Adrenal gland (tissue), 19 donors: ENCODE results near the gene CCAR1. TPM values are rescaled to one million over a fixed set of nuclear protein-coding genes. Genes with fewer than 3 reads are reported as not detected.

Experiments
- DNase-seq, 7 donors: peaks; one replicate each; pipeline ENCODE4 v3.0.0-alpha.2; 2019 to 2020
- H3K27ac ChIP-seq, 5 donors: fragments of 200-600 bp; sonication (generic) in 4 of 5; 1 replicate in 3 of 5; 2 replicates in 2 of 5; pipeline versions ENCODE4 v1.5.1 to v1.8.0; 2016 to 2020; ENCODE audit warnings: mild to moderate bottlenecking in 1 of 5
- H3K27me3 ChIP-seq: fragments of 200-600 bp; 2 replicates; pipeline ENCODE4 v1.8.0; 2021
- H3K36me3 ChIP-seq, 2 donors: fragments of 200-600 bp; replicated peaks in 1 of 2; 1 replicate in 1 of 2; 2 replicates in 1 of 2; pipeline versions ENCODE4 v1.5.1 to v1.8.0; 2018 to 2022
- H3K4me1 ChIP-seq, 2 donors: fragments of 200-600 bp; replicated peaks in 1 of 2; 1 replicate in 1 of 2; 2 replicates in 1 of 2; pipeline versions ENCODE4 v1.5.1 to v1.8.0; 2018 to 2021
- H3K4me3 ChIP-seq, 4 donors: fragments of 200-600 bp; sonication (generic) in 3 of 4; one replicate each; pipeline ENCODE4 v1.5.1; 2016 to 2018
- H3K9me3 ChIP-seq, 3 donors: fragments of 200-600 bp; sonication (generic) in 1 of 3; replicated peaks in 1 of 3; 1 replicate in 2 of 3; 2 replicates in 1 of 3; pipeline versions ENCODE4 v1.5.1 to v1.8.0; 2016 to 2021
- POLR2A ChIP-seq, 2 donors: fragments of 450-650 bp; IDR thresholded peaks; one replicate each; pipeline ENCODE4 v1.6.1; 2017; ENCODE audit warnings: antibody characterized with exemption in 2 of 2, mild to moderate bottlenecking in 2 of 2, moderate library complexity in 1 of 2
- WGBS, 4 donors: extraction: QIAGEN DNeasy Blood & Tissue Kit in 2 of 4; methylation state at CpG; one replicate each; pipeline versions ENCODE4 v1.1.5 to v1.1.7; 2013 to 2017; 5-methylcytosine and 5-hydroxymethylcytosine counted together
- intact Hi-C, 2 donors: fragments of 100-400 bp; cut with DNase I; formaldehyde crosslinking; loops; one replicate each; pipeline versions ENCODE4 v1.14.1 to v1.15.0; 2022 to 2023
- long read RNA-seq, 10 donors: library from polyadenylated mRNA in 3 of 10; unstranded in 2 of 10; stranded (forward) in 1 of 10; transcript quantifications; one replicate each; pipeline ENCODE4 v2.0.0 and lab custom pipeline, GENCODE V29; 2021 to 2026
- polyA plus RNA-seq, 3 donors: library from polyadenylated mRNA; stranded (reverse); fragments of 200-250 nt in 2 of 3; fragments of 350-450 nt in 1 of 3; fragmentation: Illumina TruSeq in 1 of 3; extraction: RNeasy Lipid Tissue Mini Kit (QIAGEN cat#74804) in 1 of 3; gene quantifications; one replicate each; pipeline ENCODE4 v1.2.3, GENCODE V29; 2013 to 2014
- total RNA-seq, 9 donors: library from RNA; depleted of rRNA in 4 of 9; stranded (reverse); fragments of >200 nt in 4 of 9; fragments of 120-200 nt in 1 of 9; fragmentation: NEBNext Ultra II Directional in 1 of 9; extraction: Animal tissue kit (Norgen Biotek cat#: 25700) in 1 of 9; gene quantifications; one replicate each; pipeline versions ENCODE4 v1.1.0 to v1.2.4, GENCODE V29; 2013 to 2023
- TF ChIP-seq, protein P1 (sequence below), 6 experiments: fragments of 450-650 bp in 4 of 6; fragments of 200-600 bp in 2 of 6; sonication (generic) in 1 of 6; IDR thresholded peaks; 1 replicate in 5 of 6; 2 replicates in 1 of 6; pipeline versions ENCODE4 v1.5.1 to v1.8.0; 2016 to 2021; ENCODE audit warnings: antibody characterized with exemption in 6 of 6, mild to moderate bottlenecking in 2 of 6, moderate library complexity in 1 of 6
- donor health status: healthy with polysubstance abuse.
- donor health status: Bipolar disorder and iron deficiency.
- donor health status: DM: yes; HTN: yes; CAD: no.
- donor health status: DM: no; HTN: no; CAD: no.
- donor health status: DM: no; HTN: no; CAD: no.
- donor health status: DM: yes; HTN: yes; CAD: no.

Gene CCAR1, protein sequence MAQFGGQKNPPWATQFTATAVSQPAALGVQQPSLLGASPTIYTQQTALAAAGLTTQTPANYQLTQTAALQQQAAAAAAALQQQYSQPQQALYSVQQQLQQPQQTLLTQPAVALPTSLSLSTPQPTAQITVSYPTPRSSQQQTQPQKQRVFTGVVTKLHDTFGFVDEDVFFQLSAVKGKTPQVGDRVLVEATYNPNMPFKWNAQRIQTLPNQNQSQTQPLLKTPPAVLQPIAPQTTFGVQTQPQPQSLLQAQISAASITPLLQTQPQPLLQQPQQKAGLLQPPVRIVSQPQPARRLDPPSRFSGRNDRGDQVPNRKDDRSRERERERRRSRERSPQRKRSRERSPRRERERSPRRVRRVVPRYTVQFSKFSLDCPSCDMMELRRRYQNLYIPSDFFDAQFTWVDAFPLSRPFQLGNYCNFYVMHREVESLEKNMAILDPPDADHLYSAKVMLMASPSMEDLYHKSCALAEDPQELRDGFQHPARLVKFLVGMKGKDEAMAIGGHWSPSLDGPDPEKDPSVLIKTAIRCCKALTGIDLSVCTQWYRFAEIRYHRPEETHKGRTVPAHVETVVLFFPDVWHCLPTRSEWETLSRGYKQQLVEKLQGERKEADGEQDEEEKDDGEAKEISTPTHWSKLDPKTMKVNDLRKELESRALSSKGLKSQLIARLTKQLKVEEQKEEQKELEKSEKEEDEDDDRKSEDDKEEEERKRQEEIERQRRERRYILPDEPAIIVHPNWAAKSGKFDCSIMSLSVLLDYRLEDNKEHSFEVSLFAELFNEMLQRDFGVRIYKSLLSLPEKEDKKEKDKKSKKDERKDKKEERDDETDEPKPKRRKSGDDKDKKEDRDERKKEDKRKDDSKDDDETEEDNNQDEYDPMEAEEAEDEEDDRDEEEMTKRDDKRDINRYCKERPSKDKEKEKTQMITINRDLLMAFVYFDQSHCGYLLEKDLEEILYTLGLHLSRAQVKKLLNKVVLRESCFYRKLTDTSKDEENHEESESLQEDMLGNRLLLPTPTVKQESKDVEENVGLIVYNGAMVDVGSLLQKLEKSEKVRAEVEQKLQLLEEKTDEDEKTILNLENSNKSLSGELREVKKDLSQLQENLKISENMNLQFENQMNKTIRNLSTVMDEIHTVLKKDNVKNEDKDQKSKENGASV
- total RNA-seq (100 to 1,000 TPM in 1 of 9 donors, 10 to 100 TPM in 8; 26.0 to 102 (median 56.9) TPM), polyA plus RNA-seq (10 to 100 TPM; 94.1 to 99.2 (median 97.6) TPM)
- long read RNA-seq, donor 1, partial matches to known transcripts = 61 of 67 reads
- long read RNA-seq, donor 1, other reads (novel, unspliced or antisense) = 0 of 67 reads
- long read RNA-seq, donor 2, transcript CCAR1-210 (3 exons, 701 nt) = major isoform, 7 of 85 reads
- long read RNA-seq, donor 2, partial matches to known transcripts = 76 of 85 reads
- long read RNA-seq, donor 2, other reads (novel, unspliced or antisense) = 0 of 85 reads
- long read RNA-seq, donor 3, partial matches to known transcripts = 17 of 18 reads
- long read RNA-seq, donor 3, other reads (novel, unspliced or antisense) = 0 of 18 reads
- long read RNA-seq, donor 4, partial matches to known transcripts = 13 of 21 reads
- long read RNA-seq, donor 4, other reads (novel, unspliced or antisense) = 7 of 21 reads
- long read RNA-seq, donor 5, full-length matches to known transcripts = 19 of 33 reads
- long read RNA-seq, donor 5, partial matches to known transcripts = 2 of 33 reads
- long read RNA-seq, donor 5, other reads (novel, unspliced or antisense) = 12 of 33 reads
- long read RNA-seq, donor 6, partial matches to known transcripts = 8 of 15 reads
- long read RNA-seq, donor 6, other reads (novel, unspliced or antisense) = 6 of 15 reads
- long read RNA-seq, donor 7, partial matches to known transcripts = 11 of 13 reads
- long read RNA-seq, donor 7, other reads (novel, unspliced or antisense) = 0 of 13 reads
- long read RNA-seq, donor 8, full-length matches to known transcripts = 2 of 64 reads
- long read RNA-seq, donor 8, partial matches to known transcripts = 62 of 64 reads
- long read RNA-seq, donor 8, other reads (novel, unspliced or antisense) = 0 of 64 reads
- long read RNA-seq, donor 9, transcript CCAR1-210 (3 exons, 701 nt) = major isoform, 5 of 79 reads
- long read RNA-seq, donor 9, partial matches to known transcripts = 71 of 79 reads
- long read RNA-seq, donor 9, other reads (novel, unspliced or antisense) = 0 of 79 reads
- long read RNA-seq, donor 10, partial matches to known transcripts = 7 of 8 reads
- long read RNA-seq, donor 10, other reads (novel, unspliced or antisense) = 0 of 8 reads

- TF ChIP-seq, protein P1, sequence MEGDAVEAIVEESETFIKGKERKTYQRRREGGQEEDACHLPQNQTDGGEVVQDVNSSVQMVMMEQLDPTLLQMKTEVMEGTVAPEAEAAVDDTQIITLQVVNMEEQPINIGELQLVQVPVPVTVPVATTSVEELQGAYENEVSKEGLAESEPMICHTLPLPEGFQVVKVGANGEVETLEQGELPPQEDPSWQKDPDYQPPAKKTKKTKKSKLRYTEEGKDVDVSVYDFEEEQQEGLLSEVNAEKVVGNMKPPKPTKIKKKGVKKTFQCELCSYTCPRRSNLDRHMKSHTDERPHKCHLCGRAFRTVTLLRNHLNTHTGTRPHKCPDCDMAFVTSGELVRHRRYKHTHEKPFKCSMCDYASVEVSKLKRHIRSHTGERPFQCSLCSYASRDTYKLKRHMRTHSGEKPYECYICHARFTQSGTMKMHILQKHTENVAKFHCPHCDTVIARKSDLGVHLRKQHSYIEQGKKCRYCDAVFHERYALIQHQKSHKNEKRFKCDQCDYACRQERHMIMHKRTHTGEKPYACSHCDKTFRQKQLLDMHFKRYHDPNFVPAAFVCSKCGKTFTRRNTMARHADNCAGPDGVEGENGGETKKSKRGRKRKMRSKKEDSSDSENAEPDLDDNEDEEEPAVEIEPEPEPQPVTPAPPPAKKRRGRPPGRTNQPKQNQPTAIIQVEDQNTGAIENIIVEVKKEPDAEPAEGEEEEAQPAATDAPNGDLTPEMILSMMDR (IDR thresholded peaks at IDR 0.05) = no peak
- peak; percentile 53 to 90 for TF ChIP-seq POLR2A (IDR thresholded peaks at IDR 0.05)
These were observed at the start of gene CCAR1 for GRCh38 chr10:68720793-68721672. CCAR1 (plus strand) TSS chr10:68721239; CDS start chr10:68722505, 1,266 bp downstream.

GRCh38 chr10:68684413-68684812 lies 36.6 kb upstream of the CCAR1 start:
- Histone ChIP-seq H3K4me1 (no peaks in the 10 kb centered on the region), H3K27me3 (no peaks in the 10 kb centered on the region), H3K27ac (no peak overlapping the region), H3K36me3 (no peaks in the 10 kb centered on the region), H3K9me3 (no peaks in the 10 kb centered on the region), H3K4me3 (no peak overlapping the region)
- TF ChIP-seq POLR2A (IDR thresholded peaks at IDR 0.05) = no peak
- TF ChIP-seq, protein P1 (IDR thresholded peaks at IDR 0.05) = no peak
- DNase-seq = no peak
- intact Hi-C loops = no loop called here
- 83 to 89% (median 88%) methylated on average over 3 of the region's 3 CpGs for WGBS, 4 donors

More at GRCh38 chr10:68720793-68721672, at the start of gene CCAR1:
- peak; percentile 96 to 98 (median 97) for DNase-seq
- Histone ChIP-seq H3K27me3 (no peaks in the 10 kb centered on the region), H3K27ac (peak within 1 kb of the TSS; percentile 62 to 97 (median 89)), H3K4me3 (peak within 1 kb of the TSS; percentile 34 to 82 (median 60)), H3K36me3 (peaks cover 0 to 24% of the 10 kb centered on the region in 2 donors), H3K9me3 (no peaks in the 10 kb centered on the region), H3K4me1 (peaks cover 4 to 18% of the 10 kb centered on the region in 2 donors)
- intact Hi-C loops = loop anchor here in 1 of 2 donors (10.0 kb wide), 1 partner anchor 176 kb away; no protein-coding TSS in a partner anchor
- 0% methylated on average over 11 to 72 of the region's 72 CpGs for WGBS, 4 donors
